ENCODE data around the gene SLC13A5. TPM values are rescaled to one million over a fixed set of nuclear protein-coding genes. Genes with fewer than 3 reads are reported as not detected.

The SLC13A5 gene
- total RNA-seq, 1 donor from 2014 or later = 0.21 TPM

- intact Hi-C loops (cut with DNase I) = loop anchor here (1.0 to 10.0 kb wide), 5 partner anchors 11 to 1167 kb away; partner anchors contain the start of genes DERL2, KIAA0753, MIS12 and PIMREG
- peak; percentile 77 to 98 for DNase-seq (ENCODE audit: low spot score in 2 of 2)
- Histone ChIP-seq H3K9me3 (peaks cover 0 to 5% of the 10 kb centered on the region in 2 donors), H3K4me3 (peak within 1 kb of the TSS; percentile 62 to 94), H3K27ac (peak within 1 kb of the TSS; percentile 73 to 78), H3K27me3 (no peaks in the 10 kb centered on the region), H3K36me3 (peaks cover 0 to 27% of the 10 kb centered on the region in 2 donors), H3K4me1 (peaks cover 0 to 21% of the 10 kb centered on the region in 2 donors)
- TF ChIP-seq CTCF (IDR thresholded peaks at IDR 0.05) = peak in 1 of 3 experiments; percentile 4
Observed at GRCh38 chr17:6651354-6651918, 61.7 kb downstream of the SLC13A5 start, which contains the start of the genes C17orf100 and MED31. Gene C17orf100 (plus strand): TSS chr17:6651762. CDS start chr17:6651914, 152 bp downstream. Gene MED31 (minus strand): TSS chr17:6651605. CDS start chr17:6651528, 77 bp downstream.

GRCh38 chr17:6648181-6648580 lies 65.0 kb downstream of the SLC13A5 start:
- no peak for TF ChIP-seq CTCF (IDR thresholded peaks at IDR 0.05)

GRCh38 chr17:6643451-6644125 lies 69.6 kb downstream of the SLC13A5 start:
- no peak for TF ChIP-seq CTCF (IDR thresholded peaks at IDR 0.05)
- DNase-seq (ENCODE audit: low spot score in 2 of 2) = no peak
- H3K9me3 ChIP-seq = no peaks in the 10 kb centered on the region
- H3K4me3 ChIP-seq = no peak overlapping the region
- H3K27ac ChIP-seq = no peak overlapping the region
- H3K27me3 ChIP-seq = no peaks in the 10 kb centered on the region
- H3K36me3 ChIP-seq = peaks cover 6 to 37% of the 10 kb centered on the region in 2 donors
- intact Hi-C loops (cut with DNase I) = loop anchor here (5.0 kb wide), 1 partner anchor 1361 kb away; the partner anchor contains the start of gene RABEP1
- H3K4me1 ChIP-seq = peaks cover 7 to 21% of the 10 kb centered on the region in 2 donors

More at GRCh38 chr17:6648181-6648580, 65.0 kb downstream of the SLC13A5 start:
- no peaks in the 10 kb centered on the region for H3K9me3 ChIP-seq
- DNase-seq (ENCODE audit: low spot score in 2 of 2) = no peak
- no peaks in the 10 kb centered on the region for H3K27me3 ChIP-seq
- peaks cover 0 to 21% of the 10 kb centered on the region in 2 donors for H3K4me1 ChIP-seq
- intact Hi-C loops (cut with DNase I) = no loop called here
- no peak overlapping the region for H3K27ac ChIP-seq
- H3K36me3 ChIP-seq = peaks cover 6 to 44% of the 10 kb centered on the region in 2 donors
- H3K4me3 ChIP-seq = no peak overlapping the region

GRCh38 chr17:6642592-6642991 lies 70.6 kb downstream of the SLC13A5 start:
- intact Hi-C loops (cut with DNase I) = loop anchor here (5.0 kb wide), 1 partner anchor 1360 kb away; the partner anchor contains the start of gene RABEP1
- Histone ChIP-seq H3K4me3 (no peak overlapping the region), H3K27me3 (no peaks in the 10 kb centered on the region), H3K27ac (no peak overlapping the region), H3K9me3 (no peaks in the 10 kb centered on the region), H3K4me1 (peaks cover 7 to 18% of the 10 kb centered on the region in 2 donors), H3K36me3 (peaks cover 6 to 27% of the 10 kb centered on the region in 2 donors)
- DNase-seq (ENCODE audit: low spot score in 2 of 2) = no peak
- no peak for TF ChIP-seq CTCF (IDR thresholded peaks at IDR 0.05)

GRCh38 chr17:6641247-6641863 lies 71.8 kb downstream of the SLC13A5 start:
- TF ChIP-seq CTCF (IDR thresholded peaks at IDR 0.05) = no peak
- Histone ChIP-seq H3K9me3 (no peaks in the 10 kb centered on the region), H3K27me3 (no peaks in the 10 kb centered on the region), H3K27ac (peak overlapping the region; percentile 74 to 84), H3K4me1 (peaks cover 7 to 17% of the 10 kb centered on the region in 2 donors), H3K36me3 (peaks cover 6 to 18% of the 10 kb centered on the region in 2 donors), H3K4me3 (peak overlapping the region; percentile 64 to 93)
- intact Hi-C loops (cut with DNase I) = loop anchor here (2.0 to 5.0 kb wide), 2 partner anchors 1057 to 1359 kb away; partner anchors contain the start of genes NLRP1 and RABEP1
- no peak for DNase-seq (ENCODE audit: low spot score in 2 of 2)
